ENCODE results near the gene TREML1. TPM values are rescaled to one million over a fixed set of nuclear protein-coding genes. Genes with fewer than 3 reads are reported as not detected.

The TREML1 gene
- total and polyA plus RNA-seq, 2 donors (not counting 1 experiment from before 2014, with no cell fraction given) = not detected

- Histone ChIP-seq H3K27me3 (ENCODE audit: control insufficient read depth, insufficient read depth, low read length) (no peaks in the 10 kb centered on the region), H4K20me1 (ENCODE audit: control insufficient read depth, extremely low read depth, insufficient read depth, low read length) (no peaks in the 10 kb centered on the region), H3K4me2 (ENCODE audit: extremely low read depth, insufficient read depth, low read length) (no peak overlapping the region), H3K4me3 (replicated peaks in 1 of 4; ENCODE audit: control extremely low read depth in 1 of 4, insufficient read depth in 1 of 4, low read depth in 3 of 4, low read length in 4 of 4) (no peak overlapping the region), H3K79me2 (ENCODE audit: control insufficient read depth, insufficient read depth, low read length) (no peaks in the 10 kb centered on the region), H3K9me3 (ENCODE audit: control insufficient read depth, insufficient read depth, low read depth, low read length) (no peaks in the 10 kb centered on the region), H3K27ac (ENCODE audit: insufficient read depth, low read length) (no peak overlapping the region), H2AFZ (ENCODE audit: low read length) (no peak overlapping the region), H3K9ac (ENCODE audit: insufficient read depth, low read length) (no peak overlapping the region), H3K36me3 (ENCODE audit: control insufficient read depth, insufficient read depth, low read length) (no peaks in the 10 kb centered on the region), H3K4me1 (ENCODE audit: control insufficient read depth, extremely low read depth, insufficient read depth, low read length) (no peaks in the 10 kb centered on the region)
- no peak for TF ChIP-seq EZH2 (IDR thresholded peaks at IDR 0.05; ENCODE audit: low read length, missing control alignments)
- TF ChIP-seq CTCF (conservative IDR thresholded peaks at IDR 0.05 in 1 of 2, IDR thresholded peaks at IDR 0.05 in 1 of 2; ENCODE audit: low read depth in 1 of 2, low read length in 2 of 2) = no peak
- DNase-seq (ENCODE audit: low read depth in 2 of 2) = peak in 1 of 2 donors; percentile 31
Observed at GRCh38 chr6:41159415-41160082, 5.4 kb upstream of the TREML1 start.

GRCh38 chr6:41157323-41157722 is 3.2 kb upstream of the TREML1 start:
- H3K27me3 ChIP-seq (ENCODE audit: control insufficient read depth, insufficient read depth, low read length) = no peaks in the 10 kb centered on the region
- no peaks in the 10 kb centered on the region for H3K4me1 ChIP-seq (ENCODE audit: control insufficient read depth, extremely low read depth, insufficient read depth, low read length)
- H3K36me3 ChIP-seq (ENCODE audit: control insufficient read depth, insufficient read depth, low read length) = no peaks in the 10 kb centered on the region
- TF ChIP-seq EZH2 (IDR thresholded peaks at IDR 0.05; ENCODE audit: low read length, missing control alignments) (no peak), CTCF (conservative IDR thresholded peaks at IDR 0.05 in 1 of 2, IDR thresholded peaks at IDR 0.05 in 1 of 2; ENCODE audit: low read depth in 1 of 2, low read length in 2 of 2) (no peak)
- no peaks in the 10 kb centered on the region for H4K20me1 ChIP-seq (ENCODE audit: control insufficient read depth, extremely low read depth, insufficient read depth, low read length)
- no peak for DNase-seq (ENCODE audit: low read depth in 2 of 2)
- H2AFZ ChIP-seq (ENCODE audit: low read length) = no peak overlapping the region
- no peak overlapping the region for H3K9ac ChIP-seq (ENCODE audit: insufficient read depth, low read length)
- no peak overlapping the region for H3K27ac ChIP-seq (ENCODE audit: insufficient read depth, low read length)
- H3K4me3 ChIP-seq (replicated peaks in 1 of 4; ENCODE audit: control extremely low read depth in 1 of 4, insufficient read depth in 1 of 4, low read depth in 3 of 4, low read length in 4 of 4) = no peak overlapping the region
- no peak overlapping the region for H3K4me2 ChIP-seq (ENCODE audit: extremely low read depth, insufficient read depth, low read length)
- H3K9me3 ChIP-seq (ENCODE audit: control insufficient read depth, insufficient read depth, low read depth, low read length) = no peaks in the 10 kb centered on the region
- H3K79me2 ChIP-seq (ENCODE audit: control insufficient read depth, insufficient read depth, low read length) = no peaks in the 10 kb centered on the region

- H3K36me3 ChIP-seq (ENCODE audit: control insufficient read depth, insufficient read depth, low read length) = no peaks in the 10 kb centered on the region
- no peak overlapping the region for H3K4me3 ChIP-seq (replicated peaks in 1 of 4; ENCODE audit: control extremely low read depth in 1 of 4, insufficient read depth in 1 of 4, low read depth in 3 of 4, low read length in 4 of 4)
- H3K4me1 ChIP-seq (ENCODE audit: control insufficient read depth, extremely low read depth, insufficient read depth, low read length) = no peaks in the 10 kb centered on the region
- H3K4me2 ChIP-seq (ENCODE audit: extremely low read depth, insufficient read depth, low read length) = no peak overlapping the region
- no peaks in the 10 kb centered on the region for H3K79me2 ChIP-seq (ENCODE audit: control insufficient read depth, insufficient read depth, low read length)
- H3K27me3 ChIP-seq (ENCODE audit: control insufficient read depth, insufficient read depth, low read length) = no peaks in the 10 kb centered on the region
- H3K9me3 ChIP-seq (ENCODE audit: control insufficient read depth, insufficient read depth, low read depth, low read length) = no peaks in the 10 kb centered on the region
- H4K20me1 ChIP-seq (ENCODE audit: control insufficient read depth, extremely low read depth, insufficient read depth, low read length) = no peaks in the 10 kb centered on the region
- H3K9ac ChIP-seq (ENCODE audit: insufficient read depth, low read length) = no peak overlapping the region
- no peak overlapping the region for H3K27ac ChIP-seq (ENCODE audit: insufficient read depth, low read length)
- no peak for DNase-seq (ENCODE audit: low read depth in 2 of 2)
- TF ChIP-seq CTCF (conservative IDR thresholded peaks at IDR 0.05 in 1 of 2, IDR thresholded peaks at IDR 0.05 in 1 of 2; ENCODE audit: low read depth in 1 of 2, low read length in 2 of 2) = no peak
- TF ChIP-seq EZH2 (IDR thresholded peaks at IDR 0.05; ENCODE audit: low read length, missing control alignments) = no peak
- H2AFZ ChIP-seq (ENCODE audit: low read length) = no peak overlapping the region
Observed at GRCh38 chr6:41156771-41157170, 2.6 kb upstream of the TREML1 start.
